Renal cortex interstitium (tissue), 11 donors: ENCODE results near the gene NTN4. TPM values are rescaled to one million over a fixed set of nuclear protein-coding genes. Genes with fewer than 3 reads are reported as not detected.

Experiments
- DNase-seq, 11 donors: peaks; one replicate each; pipeline ENCODE4 v3.0.0-alpha.2; 2013; ENCODE audit warnings: low read depth in 9 of 11, low spot score in 4 of 11; ENCODE audit errors: extremely low read depth in 1 of 11
- polyA plus RNA-seq, 3 donors: library from polyadenylated mRNA; unstranded; fragments of 120-200 nt; gene quantifications; one replicate each; pipeline ENCODE4 v1.2.1, GENCODE V29; 2013; ENCODE audit not compliant: insufficient read length in 3 of 3

NTN4 gene
- polyA plus RNA-seq, 3 donors: 84.1 to 119 (median 98.6) TPM

- DNase-seq: no peak
Observed at GRCh38 chr12:95730457-95730856, 60.1 kb downstream of the NTN4 start.

DNA sequence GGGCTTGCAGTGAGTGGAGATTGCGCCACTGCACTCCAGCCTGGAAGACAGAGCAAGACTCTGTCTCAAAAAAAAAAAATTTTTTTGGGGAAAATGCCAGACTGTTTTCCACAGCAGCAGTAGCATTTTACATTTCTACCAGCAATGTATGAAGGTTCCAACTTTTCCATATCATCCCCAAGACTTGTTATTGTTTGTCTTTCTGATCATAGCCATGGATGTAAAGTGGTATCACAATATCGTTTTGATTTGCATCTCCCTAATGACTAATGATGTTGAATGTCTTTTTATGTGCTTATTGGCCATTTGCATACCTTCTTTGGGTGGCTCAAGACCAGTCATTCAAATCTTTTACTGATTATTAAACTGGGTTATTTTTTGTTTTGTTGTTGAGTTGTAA lies 63.7 kb downstream of the NTN4 start:
- DNase-seq: no peak

DNA sequence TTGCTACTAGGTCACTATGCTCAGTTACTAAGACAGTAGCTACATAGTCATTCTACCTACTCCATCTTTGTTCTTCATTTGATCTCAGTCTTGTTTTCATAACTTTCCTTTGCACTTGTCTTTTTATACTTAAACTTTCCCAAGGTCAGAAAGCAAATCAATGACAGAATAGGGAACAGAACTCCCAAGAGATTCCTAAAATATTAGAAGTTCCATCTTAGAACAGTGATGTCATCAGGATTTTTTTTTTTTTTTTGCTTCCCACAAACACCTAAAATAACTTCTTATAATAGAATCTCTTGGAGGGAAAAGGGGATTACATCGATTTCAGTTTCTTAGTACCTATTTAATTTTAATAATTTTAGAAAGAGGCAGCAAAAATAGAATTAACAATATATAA lies 65.8 kb downstream of the NTN4 start:
- no peak for DNase-seq

- DNase-seq: no peak
Observed at GRCh38 chr12:95723693-95724384, 66.7 kb downstream of the NTN4 start.

DNA sequence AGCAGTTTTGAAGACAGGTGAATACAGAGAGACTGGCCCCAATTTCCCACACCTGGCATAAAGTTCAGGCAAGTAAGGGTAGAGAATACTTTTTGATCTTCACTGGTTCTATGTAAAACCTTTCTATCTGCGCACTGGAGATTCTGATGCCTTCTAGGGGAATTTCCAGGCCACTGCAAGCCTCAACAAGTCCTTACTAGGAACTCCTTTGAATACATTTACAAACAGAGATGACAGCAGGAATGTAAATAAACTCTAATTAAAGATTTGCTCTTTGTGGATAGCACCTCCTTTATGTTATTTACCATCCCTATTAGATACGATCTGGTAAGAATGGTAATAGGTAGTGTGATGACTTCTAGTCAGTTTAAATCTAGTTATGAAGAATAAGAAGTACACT lies 69.2 kb downstream of the NTN4 start:
- DNase-seq: no peak

GRCh38 chr12:95720146-95720545 lies 70.4 kb downstream of the NTN4 start:
- DNase-seq: no peak

DNA sequence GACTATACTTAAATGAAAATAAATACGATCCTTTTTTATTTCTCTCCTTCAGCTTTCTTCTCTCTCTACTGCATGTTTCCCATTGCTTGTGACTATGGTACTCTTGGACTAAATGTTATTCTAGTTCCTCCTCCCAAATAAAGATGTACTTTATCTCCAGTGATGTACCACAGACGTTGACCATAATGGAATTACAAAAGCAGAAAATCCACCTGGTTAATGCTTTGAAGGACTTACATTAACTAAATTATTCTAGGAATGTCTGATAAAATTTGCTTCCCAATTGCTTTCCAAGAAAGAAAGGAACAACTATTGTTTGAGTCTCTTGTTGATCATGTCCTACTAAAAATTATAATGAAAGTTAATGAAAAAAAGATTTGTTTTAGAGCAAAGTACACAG lies 71.8 kb downstream of the NTN4 start:
- no peak for DNase-seq

- DNase-seq: no peak
Observed at GRCh38 chr12:95718006-95718431, 72.5 kb downstream of the NTN4 start.

- peak in 1 of 11 donors; percentile 25 for DNase-seq
Observed at GRCh38 chr12:95717316-95717928, 73.1 kb downstream of the NTN4 start.

DNA sequence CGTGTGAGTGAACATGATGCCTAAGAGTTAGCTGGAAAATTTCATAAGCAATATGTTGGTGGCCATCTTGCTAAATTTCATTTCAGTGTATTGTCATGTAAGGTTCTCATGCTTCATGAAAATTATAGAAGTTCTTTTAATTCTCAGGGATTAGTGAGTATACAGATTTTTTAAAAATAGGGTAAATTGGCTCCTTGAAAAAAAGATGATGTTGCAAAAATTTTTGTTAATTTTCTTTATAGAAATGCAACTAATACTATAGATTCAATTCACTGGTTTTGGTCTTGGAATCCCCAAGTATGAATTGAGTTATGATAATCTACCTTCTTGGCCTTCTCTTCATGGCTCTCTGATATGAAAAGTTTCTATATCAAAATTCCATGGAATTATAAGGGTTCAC lies 75.4 kb downstream of the NTN4 start:
- no peak for DNase-seq

DNA sequence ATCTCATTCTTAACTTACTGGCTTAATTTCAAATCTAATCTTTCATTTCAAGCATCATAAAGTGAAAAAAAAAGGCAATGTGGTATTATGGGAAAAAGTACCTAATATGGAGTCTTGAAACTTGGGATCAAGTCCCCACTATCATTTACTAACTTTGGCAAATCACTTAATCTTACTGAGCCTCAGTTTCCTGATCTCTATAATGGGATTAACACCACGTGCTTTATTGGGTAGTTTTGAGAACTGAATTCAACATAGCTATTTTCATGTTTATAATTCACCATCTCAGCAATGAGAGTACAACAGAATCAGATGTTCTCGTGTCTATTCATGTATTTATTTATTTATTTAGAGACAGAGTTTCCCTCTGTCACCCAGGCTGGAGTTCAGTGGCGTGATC lies 78.3 kb downstream of the NTN4 start:
- DNase-seq: no peak

DNA sequence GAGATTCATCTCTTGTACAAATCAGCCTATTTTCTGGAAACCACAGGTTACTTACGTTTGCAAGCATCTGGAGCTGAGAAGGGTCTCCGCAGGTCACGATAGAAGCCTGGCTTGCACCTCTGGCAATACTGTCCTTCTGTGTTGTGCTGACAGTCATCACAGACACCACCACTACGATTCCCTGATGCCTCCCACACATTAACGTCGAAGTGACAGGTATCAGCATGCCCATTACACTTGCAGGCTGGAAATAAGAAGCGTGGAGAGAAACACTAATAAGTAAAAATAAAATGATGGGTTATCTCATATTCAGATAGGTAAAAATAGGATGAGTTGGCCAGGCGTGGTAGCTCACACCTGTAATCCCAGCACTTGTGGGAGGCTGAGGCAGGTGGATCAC lies 80.2 kb downstream of the NTN4 start:
- no peak for DNase-seq

DNA sequence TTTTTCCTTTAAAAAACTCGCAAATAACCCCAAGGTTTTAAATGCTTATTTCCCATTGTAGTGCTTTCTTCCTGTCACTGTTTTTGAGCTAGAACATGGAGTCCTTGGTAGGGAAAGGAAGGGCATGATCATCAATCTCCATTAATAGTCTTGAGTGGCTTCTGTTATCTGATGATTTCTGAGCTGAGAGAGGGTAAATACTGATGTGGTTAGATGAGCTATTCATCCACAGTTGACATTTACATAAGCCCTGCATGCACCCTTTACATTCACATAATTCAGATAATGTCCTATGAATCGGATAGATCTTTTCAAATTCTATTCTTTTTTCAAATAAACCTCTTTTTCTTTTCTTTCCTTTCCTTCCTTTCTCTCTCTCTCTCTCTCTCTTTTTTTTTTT lies 81.4 kb downstream of the NTN4 start:
- no peak for DNase-seq

DNA sequence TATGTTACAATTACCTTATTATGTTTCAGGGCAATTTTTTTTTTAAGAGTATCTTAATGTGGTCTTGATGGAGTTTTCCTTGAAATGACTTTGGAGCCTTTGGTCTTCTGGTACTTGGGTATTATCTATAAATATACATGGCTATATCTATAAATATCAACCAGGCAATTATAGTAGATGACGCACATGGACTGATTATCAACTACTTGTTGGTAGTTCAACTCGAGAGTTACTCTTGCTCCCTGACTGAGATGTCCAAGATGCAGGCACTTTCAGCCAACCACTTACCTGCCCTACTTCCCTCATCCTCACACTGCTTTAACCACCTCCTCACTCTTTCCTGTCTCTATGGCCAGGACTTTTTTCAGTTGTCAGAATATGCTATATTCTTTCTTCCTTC lies 85.4 kb downstream of the NTN4 start:
- no peak for DNase-seq

- no peak for DNase-seq
Observed at GRCh38 chr12:95703986-95704385, 86.6 kb downstream of the NTN4 start.

- no peak for DNase-seq
Observed at GRCh38 chr12:95701722-95702418, 88.7 kb downstream of the NTN4 start.

- DNase-seq: no peak
Observed at GRCh38 chr12:95701275-95701674, 89.3 kb downstream of the NTN4 start.

DNA sequence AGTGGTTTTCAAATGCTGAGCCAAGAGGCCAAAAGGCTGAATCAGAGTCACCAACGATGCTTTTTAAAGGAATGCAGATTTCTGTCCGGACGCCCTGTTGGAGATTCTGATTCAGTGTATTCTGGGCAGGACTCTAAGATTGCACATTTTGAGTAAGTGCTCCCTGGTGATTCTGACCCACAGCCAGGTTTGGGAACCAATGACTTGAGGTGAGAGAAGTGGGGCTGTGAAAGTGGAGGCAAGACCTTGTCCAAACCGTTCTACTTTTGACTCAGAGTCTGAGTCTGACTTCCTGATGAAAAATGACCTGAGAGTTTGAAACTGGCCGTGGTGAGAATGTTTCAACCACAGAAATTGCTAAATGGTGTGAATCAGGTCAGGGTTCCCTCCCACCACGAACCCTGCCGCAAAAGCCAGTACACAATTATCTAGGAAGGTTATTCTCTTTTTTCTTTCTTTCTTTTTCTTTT lies 90.2 kb downstream of the NTN4 start:
- no peak for DNase-seq

DNA sequence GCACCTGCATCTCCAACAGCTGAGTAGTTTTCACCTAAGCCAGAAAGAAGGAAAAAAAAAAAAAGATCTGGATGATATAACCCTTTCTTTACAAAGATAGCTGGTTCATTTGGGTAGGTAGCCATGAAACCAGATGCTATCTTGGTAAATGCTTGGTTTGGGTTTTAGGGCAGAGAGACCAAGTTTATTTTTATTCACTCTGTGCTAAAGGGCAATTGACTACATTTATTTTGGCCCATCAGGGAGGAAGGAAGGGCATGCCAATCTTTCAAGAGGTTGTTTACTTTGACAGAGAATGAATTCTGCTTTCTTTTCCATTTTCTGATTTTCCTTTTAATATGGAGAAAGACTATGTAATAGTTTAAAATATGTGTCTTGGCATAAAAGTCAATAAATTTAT lies 91.0 kb downstream of the NTN4 start:
- no peak for DNase-seq

GRCh38 chr12:95694136-95694535 lies 96.4 kb downstream of the NTN4 start:
- DNase-seq: no peak
